SK-N-SH treated with all-trans-retinoic acid at 6 μM for 48 hours (cell line): ENCODE measurements around the gene PLCB3.

Experiments used
- ATAC-seq: fragments of 200-7000 bp; cut with Tn5 transposase; 3 replicates; pipeline ENCODE4 v1.9.1; 2020; ENCODE audit warnings: mild to moderate bottlenecking, moderate library complexity
- ARNTL ChIP-seq: fragments of 450-650 bp; formaldehyde crosslinking; IDR thresholded peaks from 2 replicates; pipeline ENCODE4 v1.5.0; 2020; ENCODE audit warnings: low read depth, mild to moderate bottlenecking, moderate library complexity, borderline replicate concordance
- BACH2 ChIP-seq: fragments of 250-450 bp; sonication (Bioruptor Pico); IDR thresholded peaks from 2 replicates; pipeline ENCODE4 v1.9.0; 2021; ENCODE audit warnings: mild to moderate bottlenecking, borderline replicate concordance
- CSDC2 ChIP-seq: fragments of 250-450 bp; sonication (Bioruptor Pico); IDR thresholded peaks from 2 replicates; pipeline ENCODE4 v1.5.0; 2020; ENCODE audit warnings: mild to moderate bottlenecking, moderate library complexity
- ESRRG ChIP-seq: fragments of 250-450 bp; sonication (Bioruptor Pico); IDR thresholded peaks from 2 replicates; pipeline ENCODE4 v1.6.1; 2021; ENCODE audit warnings: mild to moderate bottlenecking
- GLIS3 ChIP-seq: fragments of 250-450 bp; sonication (Bioruptor Pico); IDR thresholded peaks from 2 replicates; pipeline ENCODE4 v1.5.0; 2020; ENCODE audit warnings: mild to moderate bottlenecking, moderate library complexity
- ISL1 ChIP-seq: fragments of 250-450 bp; sonication (Bioruptor Pico); IDR thresholded peaks from 2 replicates; pipeline ENCODE4 v2.1.2; 2022; ENCODE audit warnings: mild to moderate bottlenecking, moderate library complexity
- OSR1 ChIP-seq: fragments of 250-450 bp; sonication (Bioruptor Pico); IDR thresholded peaks from 2 replicates; pipeline ENCODE4 v1.8.0; 2022; ENCODE audit warnings: moderate library complexity, mild to moderate bottlenecking, inconsistent platforms
- PATZ1 ChIP-seq: fragments of 250-450 bp; sonication (Bioruptor Pico); IDR thresholded peaks from 2 replicates; pipeline ENCODE4 v1.8.0; 2020; ENCODE audit warnings: mild to moderate bottlenecking, moderate library complexity, borderline replicate concordance
- POU6F1 ChIP-seq: fragments of 250-450 bp; sonication (Bioruptor Pico); IDR thresholded peaks from 2 replicates; pipeline ENCODE4 v1.8.0; 2021; ENCODE audit warnings: low read depth, mild to moderate bottlenecking, moderate library complexity, borderline replicate concordance
- PPARA ChIP-seq: fragments of 250-450 bp; sonication (Bioruptor Pico); IDR thresholded peaks from 2 replicates; pipeline ENCODE4 v1.5.0; 2020; ENCODE audit warnings: mild to moderate bottlenecking, borderline replicate concordance
- RARB ChIP-seq: fragments of 250-450 bp; sonication (Bioruptor Pico); IDR thresholded peaks from 2 replicates; pipeline ENCODE4 v1.8.0; 2021; ENCODE audit warnings: mild to moderate bottlenecking, moderate library complexity
- TOX ChIP-seq: fragments of 250-450 bp; sonication (Bioruptor Pico); IDR thresholded peaks from 2 replicates; pipeline ENCODE4 v1.8.0; 2021; ENCODE audit warnings: mild to moderate bottlenecking, moderate library complexity, borderline replicate concordance
- TSHZ2 ChIP-seq: fragments of 250-450 bp; sonication (Bioruptor Pico); IDR thresholded peaks from 2 replicates; pipeline ENCODE4 v1.5.0; 2020; ENCODE audit warnings: mild to moderate bottlenecking, moderate library complexity
- ZC3H10 ChIP-seq: fragments of 250-450 bp; sonication (Bioruptor Pico); IDR thresholded peaks from 2 replicates; pipeline ENCODE4 v1.5.1; 2021; ENCODE audit warnings: mild to moderate bottlenecking, moderate library complexity
- ZFP3 ChIP-seq: fragments of 250-450 bp; sonication (Bioruptor Pico); IDR thresholded peaks from 2 replicates; pipeline ENCODE4 v1.5.0; 2020; ENCODE audit warnings: mild to moderate bottlenecking, moderate library complexity
- ZFP30 ChIP-seq: fragments of 450-650 bp; formaldehyde crosslinking; IDR thresholded peaks from 2 replicates; pipeline ENCODE4 v1.5.0; 2022; ENCODE audit warnings: mild to moderate bottlenecking, moderate library complexity
- ZNF565 ChIP-seq: fragments of 450-650 bp; formaldehyde crosslinking; conservative IDR thresholded peaks from 2 replicates; pipeline ENCODE4 v1.5.0; 2020; ENCODE audit warnings: low read depth, mild to moderate bottlenecking, moderate library complexity
- ZNF70 ChIP-seq: fragments of 450-650 bp; formaldehyde crosslinking; IDR thresholded peaks from 2 replicates; pipeline ENCODE4 v1.5.0; 2020; ENCODE audit warnings: mild to moderate bottlenecking, moderate library complexity
- ZNF8 ChIP-seq: fragments of 450-650 bp; formaldehyde crosslinking; IDR thresholded peaks from 2 replicates; pipeline ENCODE4 v1.5.0; 2020; ENCODE audit warnings: mild to moderate bottlenecking, moderate library complexity
- TF ChIP-seq, protein P1 (sequence below): fragments of 250-450 bp; sonication (Bioruptor Pico); IDR thresholded peaks from 2 replicates; pipeline ENCODE4 v1.5.1; 2020; ENCODE audit warnings: low read depth, mild to moderate bottlenecking, moderate library complexity
- TF ChIP-seq, protein P2 (sequence below): fragments of 250-450 bp; sonication (Bioruptor Pico); IDR thresholded peaks from 2 replicates; pipeline ENCODE4 v1.5.1; 2021; ENCODE audit warnings: mild to moderate bottlenecking, moderate library complexity

Gene PLCB3

DNA sequence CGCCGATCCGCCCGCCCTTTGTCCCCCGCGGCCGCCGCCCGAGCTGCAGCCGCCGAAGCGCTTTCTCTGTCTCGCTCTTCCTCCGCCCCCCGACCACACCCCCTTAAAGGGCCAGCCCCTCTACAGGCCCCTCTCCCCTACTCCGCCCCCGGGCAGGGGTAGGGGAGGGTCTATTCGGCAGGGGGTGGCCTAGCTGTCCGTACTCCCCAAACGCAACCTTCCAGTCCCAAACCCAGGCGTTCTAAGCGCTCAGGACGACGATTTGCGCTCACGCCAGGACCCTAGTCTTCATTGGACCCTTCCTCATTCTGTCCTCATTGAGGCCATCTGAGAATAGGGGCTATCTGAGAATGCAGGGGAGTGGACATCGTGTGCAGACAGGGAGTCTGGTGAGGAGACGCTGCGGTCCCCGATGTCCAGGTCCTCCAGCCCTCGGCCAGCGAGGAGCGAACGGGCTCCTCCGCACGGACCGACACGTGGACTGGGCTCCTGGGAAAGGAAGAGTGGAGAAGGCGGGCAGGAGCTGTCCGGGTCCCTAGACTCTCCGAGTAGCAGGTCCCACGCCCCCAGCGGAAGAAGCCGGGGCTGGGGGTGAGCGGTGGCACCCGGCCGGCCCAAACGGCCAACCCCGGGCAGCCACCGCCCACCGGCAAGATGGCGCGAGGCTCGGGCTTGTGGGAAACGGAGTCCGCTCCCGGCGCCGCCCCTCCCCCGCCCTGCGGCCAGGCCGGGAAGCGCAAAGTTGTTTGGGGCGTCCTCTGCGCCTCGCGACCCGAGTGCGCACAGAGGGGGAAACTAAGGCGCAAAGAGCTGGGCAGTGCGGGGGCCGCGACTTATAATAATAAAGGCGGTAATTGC lies 4.2 kb upstream of the PLCB3 start, which contains the start of gene PPP1R14B:
Gene PPP1R14B, minus strand, starts transcription at position 73 of the 858 bp plus-strand sequence. CDS start 270 bp downstream, outside the sequence.
- ATAC-seq = peak; percentile 77
- TF ChIP-seq ZC3H10 (CRISPR knock-in tag) = no peak
- no peak for TF ChIP-seq POU6F1
- TF ChIP-seq OSR1 (CRISPR knock-in tag) = no peak
- TF ChIP-seq ZNF8 = no peak
- TF ChIP-seq PATZ1 (CRISPR knock-in tag) = no peak
- TF ChIP-seq PPARA (CRISPR knock-in tag) = no peak
- TF ChIP-seq ZFP3 (CRISPR knock-in tag) = no peak
- no peak; the same call in 1 of the 2 replicates for TF ChIP-seq GLIS3
- TF ChIP-seq ISL1 (CRISPR knock-in tag) = no peak
- TF ChIP-seq RARB (CRISPR knock-in tag) = no peak
- TF ChIP-seq, protein P1, sequence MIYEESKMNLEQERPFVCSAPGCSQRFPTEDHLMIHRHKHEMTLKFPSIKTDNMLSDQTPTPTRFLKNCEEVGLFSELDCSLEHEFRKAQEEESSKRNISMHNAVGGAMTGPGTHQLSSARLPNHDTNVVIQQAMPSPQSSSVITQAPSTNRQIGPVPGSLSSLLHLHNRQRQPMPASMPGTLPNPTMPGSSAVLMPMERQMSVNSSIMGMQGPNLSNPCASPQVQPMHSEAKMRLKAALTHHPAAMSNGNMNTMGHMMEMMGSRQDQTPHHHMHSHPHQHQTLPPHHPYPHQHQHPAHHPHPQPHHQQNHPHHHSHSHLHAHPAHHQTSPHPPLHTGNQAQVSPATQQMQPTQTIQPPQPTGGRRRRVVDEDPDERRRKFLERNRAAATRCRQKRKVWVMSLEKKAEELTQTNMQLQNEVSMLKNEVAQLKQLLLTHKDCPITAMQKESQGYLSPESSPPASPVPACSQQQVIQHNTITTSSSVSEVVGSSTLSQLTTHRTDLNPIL (CRISPR knock-in tag) = no peak
- no peak for TF ChIP-seq TOX
- TF ChIP-seq ZNF70 (CRISPR knock-in tag) = peak; percentile 11; the same call in 1 of the 2 replicates
- TF ChIP-seq TSHZ2 (CRISPR knock-in tag) = 0 out of 2 replicates have a peak, but pooled peaks have one; percentile 29
- TF ChIP-seq, protein P2, sequence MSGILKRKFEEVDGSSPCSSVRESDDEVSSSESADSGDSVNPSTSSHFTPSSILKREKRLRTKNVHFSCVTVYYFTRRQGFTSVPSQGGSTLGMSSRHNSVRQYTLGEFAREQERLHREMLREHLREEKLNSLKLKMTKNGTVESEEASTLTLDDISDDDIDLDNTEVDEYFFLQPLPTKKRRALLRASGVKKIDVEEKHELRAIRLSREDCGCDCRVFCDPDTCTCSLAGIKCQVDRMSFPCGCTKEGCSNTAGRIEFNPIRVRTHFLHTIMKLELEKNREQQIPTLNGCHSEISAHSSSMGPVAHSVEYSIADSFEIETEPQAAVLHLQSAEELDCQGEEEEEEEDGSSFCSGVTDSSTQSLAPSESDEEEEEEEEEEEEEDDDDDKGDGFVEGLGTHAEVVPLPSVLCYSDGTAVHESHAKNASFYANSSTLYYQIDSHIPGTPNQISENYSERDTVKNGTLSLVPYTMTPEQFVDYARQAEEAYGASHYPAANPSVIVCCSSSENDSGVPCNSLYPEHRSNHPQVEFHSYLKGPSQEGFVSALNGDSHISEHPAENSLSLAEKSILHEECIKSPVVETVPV (CRISPR knock-in tag) = no peak

DNA sequence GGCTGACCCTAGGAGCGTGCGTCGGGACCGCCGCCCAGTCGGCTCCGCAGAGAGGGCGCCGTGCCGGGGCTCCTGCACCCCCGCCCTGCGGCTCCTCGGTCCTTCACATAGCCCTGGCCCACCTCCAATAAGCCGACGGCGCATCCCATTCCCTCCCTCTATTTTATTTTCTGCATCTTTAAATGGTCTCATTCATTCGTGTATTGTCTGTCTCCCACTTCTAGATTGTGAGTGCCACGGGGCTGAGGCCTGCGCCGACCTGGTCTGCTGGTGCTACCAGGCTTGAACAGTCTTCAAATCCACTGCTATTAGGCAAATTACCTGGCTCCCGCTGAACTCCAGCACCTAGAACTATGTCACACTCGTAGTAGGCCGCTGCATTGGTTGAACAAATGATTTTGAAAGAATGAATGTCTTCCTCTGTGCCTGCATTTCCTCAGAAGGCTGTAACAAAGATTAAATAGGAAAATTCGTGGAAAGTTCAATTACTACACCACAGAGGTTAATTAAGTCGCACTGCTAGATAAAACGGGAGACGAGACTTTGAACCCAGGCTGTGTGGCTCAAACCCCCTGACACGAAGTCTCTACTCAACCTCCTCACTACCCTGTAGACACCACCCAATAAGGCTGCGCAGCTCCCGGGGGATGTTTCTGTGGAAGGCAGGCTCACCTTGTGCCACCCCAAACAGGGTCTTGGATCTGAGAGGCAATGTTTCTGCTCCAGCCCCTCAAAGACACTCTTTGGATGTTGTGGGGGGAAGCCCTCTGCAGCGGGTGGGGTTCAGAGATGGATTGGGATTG lies 3.4 kb upstream of the PLCB3 start:
- TF ChIP-seq TOX (no peak), ISL1 (CRISPR knock-in tag) (no peak)
- no peak for ATAC-seq

GRCh38 chr11:64248578-64248977 lies 2.8 kb upstream of the PLCB3 start:
- ATAC-seq = no peak
- no peak for TF ChIP-seq ZNF70 (CRISPR knock-in tag)
- TF ChIP-seq RARB (CRISPR knock-in tag) = no peak
- TF ChIP-seq, protein P1 (CRISPR knock-in tag) = no peak
- no peak for TF ChIP-seq BACH2 (CRISPR knock-in tag)
- TF ChIP-seq PATZ1 (CRISPR knock-in tag) = no peak
- TF ChIP-seq ZNF565 (CRISPR knock-in tag) = no peak
- TF ChIP-seq POU6F1 = no peak
- no peak for TF ChIP-seq OSR1 (CRISPR knock-in tag)
- no peak for TF ChIP-seq ZFP30 (CRISPR knock-in tag)
- no peak for TF ChIP-seq ESRRG (CRISPR knock-in tag)
- TF ChIP-seq ARNTL (CRISPR knock-in tag) = no peak
- no peak for TF ChIP-seq ZC3H10 (CRISPR knock-in tag)
- TF ChIP-seq ISL1 (CRISPR knock-in tag) = no peak
- no peak for TF ChIP-seq CSDC2
